ENCODE results near the gene RFX1.
"Not testable (repeated sequence)": the region's sequence is repeated elsewhere in the genome, so short reads cannot be mapped to it uniquely, and the experiment has no call there.

The RFX1 gene

GRCh38 chr19:14027856-14028450, 21.8 kb upstream of the RFX1 start, which contains the start of gene RLN3:
Gene RLN3 (plus strand): TSS chr19:14028148. CDS start chr19:14028205, 57 bp downstream.
- DNase-seq = no peak

- not testable (repeated sequence) for DNase-seq
These were observed 20.6 kb upstream of the RFX1 start for GRCh38 chr19:14026652-14027192.

- DNase-seq = no peak
These were observed 17.5 kb upstream of the RFX1 start for GRCh38 chr19:14023404-14024235.

- no peak for DNase-seq
These were observed 16.3 kb upstream of the RFX1 start for GRCh38 chr19:14022469-14022868.

- DNase-seq = no peak
These were observed 15.4 kb upstream of the RFX1 start for GRCh38 chr19:14021474-14021873.

- not testable (repeated sequence) for DNase-seq
These were observed 13.6 kb upstream of the RFX1 start for GRCh38 chr19:14019739-14020138.

- DNase-seq = no peak
These were observed 13.0 kb upstream of the RFX1 start for GRCh38 chr19:14019100-14019499.

GRCh38 chr19:14015524-14016035, 9.5 kb upstream of the RFX1 start:
- no peak for DNase-seq

- DNase-seq = no peak
These were observed 6.3 kb upstream of the RFX1 start for GRCh38 chr19:14012378-14012915.

GRCh38 chr19:14006766-14007562, 844 bp upstream of the RFX1 start:
- peak in 13 of 56 donors; percentile 65 to 97 (median 92) for DNase-seq

- DNase-seq = peak in 53 of 56 donors; percentile 10 to 87 (median 67)
These were observed 603 bp downstream of the RFX1 start for GRCh38 chr19:14005349-14006084.

- DNase-seq = peak in 42 of 56 donors; percentile 6 to 70 (median 32)
These were observed 1.3 kb downstream of the RFX1 start for GRCh38 chr19:14004619-14005348.

- peak in 1 of 56 donors; percentile 25 for DNase-seq
These were observed 2.7 kb downstream of the RFX1 start for GRCh38 chr19:14003251-14004055.

- peak in 3 of 56 donors; percentile 12 to 25 (median 16) for DNase-seq
These were observed 3.4 kb downstream of the RFX1 start for GRCh38 chr19:14002571-14003250.

GRCh38 chr19:14000691-14001375, 5.3 kb downstream of the RFX1 start:
- no peak for DNase-seq

- no peak for DNase-seq
These were observed 7.0 kb downstream of the RFX1 start for GRCh38 chr19:13999085-13999484.

GRCh38 chr19:13998426-13998825, 7.7 kb downstream of the RFX1 start:
- DNase-seq = no peak

- no peak for DNase-seq
These were observed 8.5 kb downstream of the RFX1 start for GRCh38 chr19:13997631-13997962.
